ENCODE measurements around the gene IQGAP3.

The IQGAP3 gene

GRCh38 chr1:156496211-156496761 lies 76.1 kb downstream of the IQGAP3 start:
- DNase-seq (ENCODE audit: low read depth), result no peak

DNA sequence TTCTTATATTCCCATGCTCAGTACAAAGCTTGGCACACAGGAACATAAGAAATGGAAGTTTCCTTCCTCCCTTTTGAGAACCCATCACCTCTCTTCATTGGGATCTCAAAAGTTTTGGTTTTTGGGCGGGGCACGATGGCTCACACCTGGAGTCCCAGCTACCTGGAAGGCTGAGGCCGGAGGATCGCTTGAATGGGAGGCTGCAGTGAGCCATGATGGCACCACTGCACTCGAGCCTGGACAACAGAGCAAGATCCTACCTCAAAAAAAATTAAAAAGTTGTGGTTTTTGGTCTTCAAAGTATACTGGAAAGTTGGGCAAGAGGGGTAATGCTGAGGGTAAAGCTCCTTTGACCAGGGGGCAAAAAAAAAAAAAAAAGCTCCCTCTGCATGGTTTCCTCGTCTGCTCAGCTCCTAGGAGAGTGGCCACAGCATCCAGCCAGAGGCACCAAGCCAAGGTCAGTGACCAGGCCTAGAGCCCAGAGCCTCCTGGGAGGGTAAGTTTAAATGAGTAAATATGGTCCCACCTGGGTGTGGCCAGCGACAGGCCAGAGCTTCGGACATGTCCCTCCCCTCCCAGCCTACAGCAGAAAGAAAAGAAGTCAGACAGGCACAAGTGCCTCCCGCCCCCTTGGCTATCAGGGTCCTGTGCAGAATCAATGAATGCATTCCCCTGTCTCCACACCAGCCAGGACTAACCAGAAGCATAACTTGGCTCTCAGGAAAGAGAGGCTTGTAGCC lies 76.8 kb downstream of the IQGAP3 start:
- no peak for DNase-seq (ENCODE audit: low read depth)

DNA sequence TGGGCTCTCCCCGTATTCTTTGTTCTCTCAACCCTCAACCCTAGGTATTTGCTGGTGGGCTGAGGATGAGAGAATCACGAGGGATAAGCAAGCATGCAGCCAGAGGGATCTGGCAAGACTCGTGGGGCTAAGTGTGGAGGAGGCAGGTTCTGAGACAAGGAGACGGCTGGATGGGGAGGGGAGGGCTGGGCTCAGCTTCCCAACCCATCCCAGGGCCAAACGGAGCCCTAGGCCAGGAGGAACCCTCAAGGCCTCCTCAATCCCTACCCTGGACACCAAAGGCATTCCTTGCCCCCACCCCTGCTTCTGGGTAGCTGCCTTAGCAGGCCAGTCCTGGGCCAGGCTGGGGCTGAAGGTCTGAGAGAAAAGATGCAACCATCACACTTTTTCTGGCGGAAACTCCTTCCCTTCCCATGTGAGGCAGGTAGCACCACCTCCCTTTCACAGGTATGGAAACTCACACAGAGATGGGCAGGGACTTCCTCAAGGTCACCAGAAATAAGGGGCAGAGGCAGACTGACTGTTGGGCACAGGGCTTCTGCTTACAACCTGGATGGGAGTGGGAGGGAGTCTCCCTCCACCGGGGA lies 78.0 kb downstream of the IQGAP3 start:
- no peak for DNase-seq (ENCODE audit: low read depth)

DNA sequence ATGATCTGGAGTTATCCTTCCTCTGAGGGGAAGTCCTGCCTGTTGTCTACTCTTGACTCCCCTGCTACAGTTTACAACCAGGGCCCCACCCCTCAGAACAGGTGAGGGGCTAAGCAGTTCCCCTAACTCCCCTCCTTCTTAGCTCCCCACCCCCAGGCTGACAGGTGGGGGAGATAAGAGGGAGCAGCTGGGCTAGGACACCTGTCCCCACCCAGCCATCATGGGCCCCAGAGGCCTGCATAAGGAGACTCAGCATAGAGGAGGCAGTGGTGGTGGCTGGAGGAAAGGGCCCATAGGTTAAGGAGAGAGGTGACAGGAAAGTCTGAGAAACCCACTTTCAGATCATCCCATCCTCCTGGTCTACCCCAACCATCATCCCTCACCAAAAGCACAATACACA lies 78.6 kb downstream of the IQGAP3 start:
- no peak for DNase-seq (ENCODE audit: low read depth)

- no peak for DNase-seq (ENCODE audit: low read depth)
Measured at GRCh38 chr1:156493154-156493631, 79.2 kb downstream of the IQGAP3 start.

- DNase-seq (ENCODE audit: low read depth), result no peak
Measured at GRCh38 chr1:156492591-156493080, 79.7 kb downstream of the IQGAP3 start.

- no peak for DNase-seq (ENCODE audit: low read depth)
Measured at GRCh38 chr1:156492013-156492590, 80.3 kb downstream of the IQGAP3 start.

GRCh38 chr1:156491151-156491949 lies 81.0 kb downstream of the IQGAP3 start:
- DNase-seq (ENCODE audit: low read depth), result no peak

DNA sequence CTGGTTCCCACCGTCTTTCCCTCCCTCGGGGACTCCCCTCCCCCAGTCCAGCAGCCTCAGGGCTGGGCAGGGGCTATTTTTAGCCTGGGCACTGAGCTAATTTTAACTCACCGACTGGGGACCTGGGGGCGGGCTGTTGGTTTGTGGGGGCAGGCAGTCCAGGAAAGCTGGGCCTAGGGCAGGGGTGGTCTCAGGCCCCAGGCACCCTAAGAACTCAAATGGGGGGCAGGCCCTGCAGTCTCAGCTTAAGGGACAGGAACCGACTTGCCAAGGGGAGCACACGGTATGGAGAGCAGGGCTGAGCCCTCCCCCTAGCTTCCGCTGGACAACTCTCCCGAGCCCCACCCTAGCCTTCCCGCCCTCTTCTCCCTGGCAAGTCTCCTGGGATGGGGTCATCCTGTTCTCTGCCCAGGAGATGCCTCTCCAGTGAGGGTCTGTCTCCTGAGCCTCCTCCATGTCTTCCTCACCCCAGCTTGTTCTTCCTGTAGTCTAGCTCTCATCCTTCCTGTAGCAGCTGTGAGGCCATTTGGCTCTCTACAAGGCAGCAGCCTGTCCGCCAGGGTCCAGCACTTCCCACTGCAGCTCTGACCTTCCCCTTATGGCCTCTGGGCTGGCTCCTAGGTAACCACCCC lies 81.8 kb downstream of the IQGAP3 start:
- no peak for DNase-seq (ENCODE audit: low read depth)

GRCh38 chr1:156489935-156490293 lies 82.5 kb downstream of the IQGAP3 start:
- DNase-seq (ENCODE audit: low read depth), result no peak

GRCh38 chr1:156489166-156489934 lies 83.0 kb downstream of the IQGAP3 start:
- no peak for DNase-seq (ENCODE audit: low read depth)

DNA sequence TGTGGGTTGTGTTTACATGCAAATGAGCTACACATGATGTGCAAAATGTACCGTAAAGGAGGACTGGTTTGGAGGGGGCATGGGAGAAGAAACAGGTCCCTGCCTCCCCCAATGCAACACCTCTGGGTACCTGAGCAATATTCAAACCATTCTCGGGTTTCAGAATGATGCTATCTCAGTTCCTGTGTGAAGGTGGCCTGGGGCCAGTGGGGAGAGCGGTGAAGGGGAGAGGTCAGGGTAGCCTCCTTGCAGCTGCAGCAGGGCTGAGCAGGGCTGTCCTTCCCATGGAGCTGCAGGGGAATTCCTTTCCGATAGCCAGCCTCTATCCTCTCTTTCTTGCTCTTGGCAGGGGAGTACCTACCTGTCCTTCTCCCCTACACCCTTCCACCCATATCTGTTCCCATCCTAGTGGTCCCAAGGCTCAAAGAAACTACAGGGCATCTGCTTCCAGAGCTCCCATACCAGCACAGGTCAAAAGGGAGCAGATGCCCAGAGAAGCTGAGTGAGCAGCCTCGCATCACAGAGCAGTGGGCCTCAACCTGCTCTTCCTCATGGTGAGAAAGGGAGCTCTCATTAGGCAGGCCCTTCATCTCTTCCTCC lies 83.7 kb downstream of the IQGAP3 start:
- DNase-seq (ENCODE audit: low read depth), result no peak

GRCh38 chr1:156487862-156488261 lies 84.5 kb downstream of the IQGAP3 start:
- DNase-seq (ENCODE audit: low read depth), result no peak

DNA sequence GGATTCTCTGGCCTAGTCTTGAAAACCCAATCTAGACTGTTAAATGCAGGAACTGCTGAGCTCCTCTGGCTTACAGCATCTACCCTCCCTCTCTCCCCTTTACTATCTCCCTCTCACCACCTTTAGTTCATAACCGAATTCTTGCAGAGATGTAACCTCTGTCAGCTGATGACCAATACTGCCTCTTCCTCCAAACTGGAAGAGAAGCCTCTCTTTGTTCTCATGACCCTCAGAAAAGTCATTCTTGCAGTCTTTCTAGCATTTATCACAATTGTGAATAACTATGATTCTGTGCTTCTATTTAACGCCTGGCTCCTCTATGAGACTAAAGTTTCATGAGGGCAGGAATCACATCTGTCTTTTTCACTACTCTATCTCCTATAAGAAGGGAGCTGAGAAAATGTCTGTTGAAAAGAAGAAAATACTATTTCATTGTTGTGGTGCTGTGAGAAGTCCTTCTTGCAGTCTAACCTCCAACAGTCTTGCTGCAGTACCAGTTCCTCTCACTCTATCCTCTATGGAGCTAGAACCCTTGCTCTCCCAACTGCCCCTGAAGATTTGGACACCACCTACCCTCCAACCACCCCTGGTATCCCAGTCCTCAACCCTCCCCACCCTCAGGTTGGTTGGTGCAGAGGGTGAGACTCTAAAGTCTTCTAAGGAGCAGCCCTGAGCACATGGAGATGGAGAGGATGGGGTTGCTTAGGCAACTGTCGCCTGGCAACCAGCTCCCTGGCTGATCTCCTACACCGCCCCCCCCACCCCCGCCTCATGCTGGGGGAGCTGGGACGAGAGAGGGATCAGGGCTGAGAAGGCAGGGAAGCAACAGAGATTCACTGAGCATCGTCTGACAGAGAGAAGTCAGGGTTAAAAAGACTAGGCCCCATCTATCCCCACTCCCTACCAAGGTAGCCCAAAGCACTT lies 85.7 kb downstream of the IQGAP3 start:
- DNase-seq (ENCODE audit: low read depth), result no peak

DNA sequence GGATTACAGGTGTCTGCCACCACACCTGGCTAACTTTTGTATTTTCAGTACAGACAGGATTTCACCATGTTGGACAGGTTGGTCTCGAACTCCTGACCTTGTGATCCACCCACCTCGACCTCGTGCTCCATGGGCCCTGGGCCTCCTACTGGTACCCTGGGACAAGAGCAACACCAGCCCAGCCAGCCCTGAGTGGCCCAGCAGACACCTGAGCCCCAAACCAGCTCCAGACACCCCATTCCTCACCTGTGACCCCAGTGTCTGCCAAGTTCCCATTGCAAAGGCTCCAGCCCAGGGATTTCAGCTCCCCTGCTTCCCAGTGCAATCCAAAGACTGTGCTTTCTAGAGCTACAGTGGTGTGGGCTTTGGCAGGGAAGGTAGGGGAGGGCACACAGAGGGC lies 86.4 kb downstream of the IQGAP3 start:
- DNase-seq (ENCODE audit: low read depth), result no peak

GRCh38 chr1:156484480-156485058 lies 87.8 kb downstream of the IQGAP3 start:
- no peak for DNase-seq (ENCODE audit: low read depth)

DNA sequence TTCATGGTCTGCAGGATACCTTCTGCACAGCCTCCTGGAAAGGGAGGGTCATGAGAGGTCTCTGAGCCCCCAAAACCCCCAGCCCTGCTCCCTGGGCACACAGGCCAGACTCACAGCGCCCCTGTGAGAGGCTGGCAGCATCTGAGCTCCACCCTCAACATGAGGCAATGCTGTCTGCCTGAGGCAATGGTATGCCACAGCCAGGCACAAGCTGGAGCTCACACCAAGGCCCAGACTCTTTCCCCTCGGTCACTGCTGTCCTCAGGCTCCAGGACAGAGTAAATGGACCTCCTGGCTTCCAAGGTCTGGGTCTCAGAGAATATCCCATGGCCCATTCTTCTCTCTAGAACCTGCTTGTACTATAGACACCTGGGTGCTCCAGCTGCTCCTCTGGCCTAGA lies 89.0 kb downstream of the IQGAP3 start:
- no peak for DNase-seq (ENCODE audit: low read depth)

DNA sequence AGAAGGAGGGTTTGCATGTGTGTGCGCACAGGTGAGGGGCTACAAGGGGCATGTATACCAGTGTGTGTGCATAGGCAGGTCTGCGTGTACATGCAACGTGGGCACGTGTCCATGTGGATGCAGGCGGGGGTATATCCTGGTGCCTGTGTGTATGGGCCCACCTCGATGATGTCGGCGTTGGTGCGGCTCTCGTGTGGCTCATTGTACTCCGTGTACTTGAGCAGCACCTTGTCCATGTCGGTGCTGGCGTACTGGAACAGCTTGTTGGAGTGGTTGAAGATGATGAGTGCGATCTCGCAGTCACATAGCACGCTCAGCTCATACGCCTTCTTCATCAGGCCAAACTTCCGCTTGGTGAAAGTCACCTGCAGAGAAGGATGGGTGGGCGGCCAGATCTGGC lies 90.1 kb downstream of the IQGAP3 start:
- no peak for DNase-seq (ENCODE audit: low read depth)

DNA sequence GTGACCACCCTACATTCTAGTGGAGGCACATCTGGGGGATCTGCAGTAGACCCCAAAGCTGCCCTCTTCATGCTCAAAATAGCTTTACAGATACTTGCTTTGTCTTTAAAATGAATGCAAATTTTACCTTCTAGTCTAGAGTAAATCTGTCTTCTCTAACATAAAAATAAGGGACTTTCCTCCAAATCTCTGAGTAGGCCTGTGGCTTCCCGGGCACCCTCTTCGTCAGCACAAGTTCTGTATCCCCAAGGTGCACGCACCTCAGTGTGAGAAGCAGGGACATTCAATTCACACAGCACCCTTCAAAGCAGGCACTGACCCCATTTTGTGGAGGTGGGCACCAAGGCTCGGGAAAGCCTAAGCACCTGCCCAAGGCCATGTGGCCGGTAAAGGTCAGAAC lies 90.8 kb downstream of the IQGAP3 start:
- DNase-seq (ENCODE audit: low read depth), result no peak

All from HS-5 (cell line).